ENCODE measurements around the gene RGPD8.
"Not testable (repeated sequence)": the region's sequence is repeated elsewhere in the genome, so short reads cannot be mapped to it uniquely, and the experiment has no call there.

The RGPD8 gene

DNA sequence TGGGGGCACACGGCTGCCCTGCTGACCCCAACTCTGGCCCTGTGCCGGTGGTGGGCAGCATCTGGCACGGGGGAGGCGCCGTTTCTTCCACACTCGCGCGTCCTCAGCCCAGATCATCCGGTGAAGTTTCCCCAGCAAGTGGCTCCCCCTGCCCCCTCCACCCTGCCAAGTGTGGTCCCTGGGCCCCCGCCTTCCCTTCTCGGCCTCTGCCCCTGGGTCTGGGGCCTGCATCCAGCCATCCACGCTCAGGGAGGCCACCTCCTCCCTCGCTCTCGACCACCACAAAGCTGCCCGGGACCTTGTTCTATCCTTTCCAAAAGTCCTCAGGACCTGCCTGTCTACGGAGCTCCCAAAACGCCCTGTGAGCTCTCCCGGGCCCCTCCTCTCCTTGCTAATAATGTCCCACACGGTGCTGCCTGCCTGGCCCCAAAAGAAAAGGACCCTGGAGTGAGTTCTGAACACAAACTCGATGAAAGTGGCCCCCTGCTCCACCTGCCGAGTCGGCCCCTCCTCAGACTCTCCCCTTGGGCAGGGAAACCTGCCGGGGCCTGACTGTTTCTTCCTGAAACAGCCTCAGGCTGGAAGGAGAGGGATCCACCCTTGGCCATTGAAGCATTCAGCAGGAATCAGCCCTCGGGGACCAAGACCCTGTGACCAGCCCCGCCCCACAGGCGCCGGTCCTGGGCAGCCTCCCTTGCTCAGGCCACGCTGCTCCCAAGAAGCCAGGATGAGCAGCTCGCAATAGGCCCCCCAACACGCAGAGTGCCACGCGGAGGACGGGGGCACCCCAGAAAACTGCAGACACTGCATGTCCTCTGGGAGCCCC lies 1.7 kb upstream of the RGPD8 start:
- not testable (repeated sequence) for DNase-seq

DNA sequence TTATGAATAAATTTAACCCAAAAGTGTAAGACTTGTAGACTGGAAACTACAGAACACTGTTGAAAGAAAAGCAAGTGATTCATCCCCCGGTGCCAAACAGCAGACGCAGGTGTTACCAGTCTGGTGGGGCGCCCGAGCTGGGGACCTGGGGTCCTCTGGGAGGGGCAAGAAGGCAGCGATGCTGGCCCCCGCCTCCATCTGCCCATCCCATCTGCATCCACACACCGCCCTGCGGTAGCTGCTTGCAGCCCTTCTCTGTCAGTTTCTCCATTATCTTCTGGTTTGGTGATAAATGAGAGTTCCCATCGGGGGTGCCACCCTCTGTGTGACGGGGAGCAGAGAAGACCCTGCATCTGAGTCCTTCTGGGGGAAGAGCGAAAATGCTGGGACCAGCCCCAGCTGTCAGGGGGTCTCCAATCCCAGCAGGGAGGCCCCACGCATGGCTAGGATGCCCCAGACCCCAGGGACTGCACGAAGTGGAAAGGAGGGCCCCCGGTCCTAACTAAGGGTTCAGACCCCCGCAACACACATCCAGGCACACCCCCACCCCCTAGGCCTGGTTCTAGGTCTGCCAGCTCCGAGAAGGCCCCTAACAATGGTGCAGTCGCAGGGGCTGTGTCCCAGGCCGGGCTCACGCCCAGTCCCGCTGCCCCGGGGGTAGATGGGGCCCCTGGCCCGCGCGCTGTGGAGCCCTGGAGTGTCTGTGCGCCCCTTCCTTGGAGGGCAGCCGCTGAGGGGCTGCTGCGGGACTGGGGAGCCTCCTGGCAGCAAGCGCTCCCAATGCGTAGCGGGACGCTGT lies 686 bp upstream of the RGPD8 start:
- DNase-seq = no peak

DNA sequence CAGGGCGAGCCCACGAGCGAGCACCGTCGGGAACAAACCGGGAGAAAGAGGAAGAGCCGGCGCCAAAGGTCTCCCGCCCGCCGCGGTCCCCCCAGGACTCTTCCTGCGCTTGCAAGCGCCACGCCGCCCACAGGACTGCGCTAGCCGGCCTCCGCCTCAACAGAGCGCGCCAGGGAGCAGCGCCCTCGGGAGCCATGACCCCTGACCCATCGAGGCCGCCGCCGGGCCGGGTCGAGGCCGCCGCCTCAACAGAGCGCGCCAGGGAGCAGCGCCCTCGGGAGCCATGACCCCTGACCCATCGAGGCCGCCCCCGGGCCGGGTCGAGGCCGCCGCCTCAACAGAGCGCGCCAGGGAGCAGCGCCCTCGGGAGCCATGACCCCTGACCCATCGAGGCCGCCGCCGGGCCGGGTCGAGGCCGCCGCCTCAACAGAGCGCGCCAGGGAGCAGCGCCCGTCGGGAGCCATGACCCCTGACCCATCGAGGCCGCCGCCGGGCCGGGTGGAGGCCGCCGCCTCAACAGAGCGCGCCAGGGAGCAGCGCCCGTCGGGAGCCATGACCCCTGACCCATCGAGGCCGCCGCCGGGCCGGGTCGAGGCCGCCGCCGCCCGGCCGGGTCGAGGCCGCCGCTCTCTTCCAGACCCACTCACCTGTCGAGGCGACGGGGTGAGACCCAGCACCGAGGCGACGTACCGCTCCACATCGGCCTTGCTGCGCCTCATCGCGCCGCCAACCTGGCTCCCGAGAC lies 538 bp downstream of the RGPD8 start:
- DNase-seq = peak in 2 of 5 experiments; percentile 7 to 45

DNA sequence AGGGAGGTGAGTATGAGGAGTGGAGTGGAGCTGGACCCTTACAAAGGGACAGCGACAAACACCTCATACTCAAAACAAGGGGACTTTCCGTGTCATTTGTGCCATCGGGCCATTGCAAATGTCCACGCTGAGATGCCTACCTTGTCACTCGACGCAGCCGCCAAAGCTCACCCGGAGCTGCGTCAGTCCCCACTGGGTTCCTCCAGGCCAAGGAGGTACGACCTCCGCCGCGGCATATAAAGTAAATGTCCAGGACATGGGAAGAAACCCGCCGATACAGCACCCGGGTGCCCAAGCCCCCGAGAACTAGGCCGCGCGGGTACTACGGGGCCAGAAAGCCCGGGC lies 1.1 kb downstream of the RGPD8 start:
- peak in 1 of 5 experiments; percentile 9 for DNase-seq

DNA sequence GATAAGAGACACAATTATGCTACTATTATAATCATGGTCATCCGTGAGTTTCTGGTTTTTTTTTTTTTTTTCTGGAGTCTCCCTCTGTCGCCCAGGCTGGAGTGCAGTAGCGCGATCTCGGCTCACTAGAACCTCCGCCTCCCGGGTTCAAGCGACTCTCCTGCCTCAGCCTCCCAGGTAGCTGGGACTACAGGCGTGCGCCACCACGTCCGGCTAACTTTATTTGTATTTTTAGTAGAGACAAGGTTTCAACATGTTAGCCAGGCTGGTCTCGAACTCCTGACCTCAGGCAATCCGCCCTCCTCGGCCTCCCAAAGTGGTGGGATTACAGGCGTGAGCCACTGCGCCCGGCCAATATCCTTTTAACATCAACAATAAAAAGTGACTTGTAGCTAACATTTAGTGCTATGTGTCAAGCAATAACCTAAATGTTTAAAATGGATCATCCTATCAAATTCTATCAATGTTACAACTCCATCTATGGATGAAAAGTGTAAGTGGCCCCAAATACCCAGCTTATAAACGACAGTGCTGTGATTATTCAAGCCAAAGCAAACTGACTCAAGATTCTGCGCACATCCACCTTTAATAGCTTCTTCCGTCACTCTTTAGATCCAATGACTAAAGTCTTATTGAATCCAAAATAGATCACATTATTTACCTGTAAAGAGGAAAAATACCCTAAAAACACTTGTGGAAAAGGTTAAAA lies 1.7 kb downstream of the RGPD8 start:
- DNase-seq = peak in 1 of 5 experiments; percentile 20

DNA sequence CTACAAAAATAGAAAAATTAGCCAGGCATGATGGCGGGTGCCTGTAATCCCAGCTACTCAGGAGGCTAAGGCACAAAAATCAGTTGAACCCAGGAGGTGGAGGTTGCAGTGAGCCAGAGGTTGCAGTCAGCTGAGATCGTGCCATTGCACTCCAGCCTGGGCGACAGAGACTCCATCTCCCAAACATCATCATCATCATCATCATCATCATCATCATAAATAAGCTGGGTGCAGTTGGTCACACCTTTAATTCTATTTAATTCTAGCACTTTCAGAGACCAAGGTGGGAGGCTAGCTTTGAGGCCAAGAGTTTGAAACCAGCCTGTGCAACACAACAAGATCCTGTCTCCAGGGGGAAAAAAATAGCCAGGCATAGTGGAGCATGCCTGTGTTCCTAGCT lies 8.9 kb downstream of the RGPD8 start:
- not testable (repeated sequence) for DNase-seq

DNA sequence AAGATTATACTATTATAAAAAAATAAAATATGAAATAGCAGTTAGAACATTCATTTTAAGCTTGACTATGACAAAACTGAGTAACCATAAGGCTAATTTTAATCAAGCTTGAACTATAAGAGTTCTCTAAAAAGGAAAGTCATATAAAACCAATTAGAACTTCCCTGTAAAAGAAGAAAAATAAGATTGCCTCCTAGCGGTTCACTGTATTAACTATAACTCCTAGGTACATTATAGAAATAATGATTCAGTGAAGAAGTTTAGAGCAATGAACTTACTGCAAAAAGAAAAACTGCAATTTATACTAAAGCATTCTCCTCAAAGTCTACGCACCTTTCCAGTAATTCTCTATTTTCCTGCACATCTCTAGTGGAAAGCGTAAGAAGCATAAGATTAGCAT lies 16.6 kb downstream of the RGPD8 start:
- not testable (repeated sequence) for DNase-seq

DNA sequence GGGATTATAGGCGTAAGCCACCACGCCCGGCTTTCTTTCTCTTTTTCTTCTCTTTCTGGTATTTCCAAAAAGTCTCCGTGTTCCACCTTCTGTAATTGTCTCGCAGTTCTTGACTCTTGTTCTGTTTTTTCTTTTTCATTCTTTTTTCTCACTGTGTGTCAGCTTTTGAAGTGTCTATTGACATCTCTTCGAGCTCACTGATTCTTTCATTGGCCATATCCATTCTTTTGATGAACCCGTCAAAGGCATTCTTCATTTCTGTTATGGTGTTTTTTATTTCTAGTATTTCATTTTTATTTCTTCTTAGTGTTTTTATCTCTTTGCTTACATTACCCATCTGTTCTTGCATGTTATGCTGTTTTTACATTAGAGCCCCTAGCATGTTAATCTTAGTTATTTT lies 73.4 kb downstream of the RGPD8 start:
- not testable (repeated sequence) for DNase-seq

DNA sequence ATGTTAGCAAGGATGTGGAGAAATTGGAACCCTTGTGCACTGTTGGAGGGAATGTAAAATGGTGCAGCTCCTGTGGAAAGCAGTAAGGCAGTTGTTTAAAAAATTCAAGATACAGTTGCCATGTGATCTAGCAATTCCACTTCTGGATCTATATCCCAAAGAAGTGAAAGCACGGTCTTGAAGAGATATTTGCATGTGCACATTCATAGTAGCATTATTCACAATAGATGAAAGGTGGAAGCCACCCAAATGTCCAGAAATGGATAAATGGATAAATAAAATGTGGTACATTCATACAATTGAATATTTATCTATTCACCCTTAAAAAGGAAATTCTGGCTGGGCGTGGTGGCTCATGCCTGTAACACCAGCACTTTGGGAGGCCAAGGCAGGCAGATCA lies 79.1 kb downstream of the RGPD8 start:
- not testable (repeated sequence) for DNase-seq

DNA sequence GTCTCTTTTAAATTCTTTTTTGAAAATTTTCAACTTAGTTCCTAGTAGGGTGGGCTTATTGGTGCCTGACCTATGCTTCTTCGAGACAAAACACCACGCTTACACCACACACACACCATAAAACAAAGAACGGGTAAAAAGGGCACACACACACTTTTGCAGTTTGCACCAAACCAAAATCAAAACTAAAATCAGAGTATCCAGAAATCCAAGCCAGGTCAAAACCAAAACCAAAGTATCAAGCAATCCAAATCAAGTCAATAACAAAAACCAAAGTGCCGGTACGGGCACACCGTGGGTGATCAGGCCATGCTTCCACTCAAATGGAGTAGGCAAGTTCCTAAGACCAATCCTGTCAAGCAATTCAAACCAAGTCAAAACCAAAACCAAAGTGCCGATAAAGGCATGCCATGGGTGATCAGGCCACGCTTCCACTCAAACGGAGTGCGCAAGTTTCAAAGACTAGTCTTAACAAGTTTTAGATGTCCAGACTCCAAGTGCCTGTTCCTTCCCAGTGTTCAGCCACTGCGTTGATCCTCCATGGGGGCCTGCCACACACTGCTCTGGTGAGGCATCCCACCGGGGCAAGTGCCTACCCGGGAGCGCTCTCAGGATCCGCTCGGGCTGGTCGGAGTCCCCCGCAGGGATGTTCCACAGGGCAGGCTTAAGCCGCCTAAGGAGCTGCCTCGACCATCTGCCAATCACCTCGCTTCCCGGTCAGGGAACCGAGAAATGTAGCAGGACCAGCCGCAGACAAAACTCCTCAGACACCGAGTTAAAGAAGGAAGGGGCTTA lies 80.4 kb downstream of the RGPD8 start:
- not testable (repeated sequence) for DNase-seq

DNA sequence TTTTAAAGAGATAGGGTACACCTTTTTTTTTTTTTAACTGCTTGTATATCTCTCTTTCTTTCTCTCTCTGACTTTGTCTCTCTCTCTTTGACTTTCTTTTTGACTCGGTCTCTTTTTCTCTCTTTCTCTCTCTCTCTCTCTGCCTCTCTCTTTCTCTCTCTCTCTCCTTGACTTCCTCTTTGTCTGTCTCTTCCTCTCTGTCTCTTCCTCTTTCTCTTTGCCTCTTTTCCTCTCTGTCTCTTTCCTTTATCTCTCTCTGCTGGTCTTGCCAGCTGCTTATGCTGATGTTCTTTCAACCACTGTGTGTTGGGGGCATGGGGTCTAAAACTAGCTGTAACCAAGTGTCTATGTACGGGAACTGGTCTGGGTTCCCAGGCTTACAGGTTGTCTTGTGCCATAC lies 81.2 kb downstream of the RGPD8 start:
- not testable (repeated sequence) for DNase-seq

DNA sequence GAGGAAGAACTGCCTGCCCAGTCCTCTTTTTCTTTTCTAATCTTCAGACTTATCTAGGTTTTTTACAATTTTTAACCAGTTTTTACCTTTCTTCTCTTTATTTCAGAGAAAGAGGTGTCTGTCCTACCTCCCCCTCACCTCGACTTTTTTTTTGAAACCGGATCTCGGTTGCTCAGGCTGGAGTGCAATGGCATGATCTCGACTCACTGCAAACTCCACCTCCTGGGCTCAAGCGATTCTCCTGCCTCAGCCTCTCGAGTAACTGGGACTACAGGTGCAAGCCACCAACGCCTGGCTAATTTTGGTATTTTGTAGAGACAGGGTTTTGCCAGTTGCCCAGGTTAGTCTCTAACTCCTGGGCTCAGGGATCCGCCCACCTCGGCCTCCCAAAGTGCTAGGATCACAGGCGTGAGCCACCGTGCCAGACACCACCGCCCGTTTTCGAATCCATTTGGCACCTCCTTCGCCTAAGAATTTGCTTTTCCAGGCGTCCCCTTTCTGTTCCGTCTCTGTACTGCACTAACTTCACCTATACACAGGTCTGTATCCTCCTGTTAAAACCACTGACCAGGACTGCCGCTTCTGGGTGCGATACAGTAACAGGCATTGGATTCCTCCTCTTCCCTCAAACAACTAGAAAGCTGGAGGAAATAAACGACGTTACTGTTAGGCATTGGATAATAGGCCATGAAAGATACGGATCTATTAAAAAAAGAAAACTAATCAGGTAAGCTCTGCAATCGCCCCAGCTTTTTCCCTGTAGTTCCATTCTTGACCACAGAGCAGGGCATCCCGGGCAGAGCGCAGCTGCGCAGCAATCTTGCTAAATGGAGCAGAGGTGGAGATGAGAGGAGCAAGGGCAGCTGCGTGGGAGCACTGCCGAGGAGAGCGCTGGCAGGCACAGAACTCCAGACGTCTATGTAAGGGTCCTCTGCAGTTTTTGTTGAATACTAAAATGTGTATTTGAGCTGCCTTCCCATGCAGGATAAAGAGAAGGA lies 88.1 kb downstream of the RGPD8 start:
- DNase-seq = no peak

DNA sequence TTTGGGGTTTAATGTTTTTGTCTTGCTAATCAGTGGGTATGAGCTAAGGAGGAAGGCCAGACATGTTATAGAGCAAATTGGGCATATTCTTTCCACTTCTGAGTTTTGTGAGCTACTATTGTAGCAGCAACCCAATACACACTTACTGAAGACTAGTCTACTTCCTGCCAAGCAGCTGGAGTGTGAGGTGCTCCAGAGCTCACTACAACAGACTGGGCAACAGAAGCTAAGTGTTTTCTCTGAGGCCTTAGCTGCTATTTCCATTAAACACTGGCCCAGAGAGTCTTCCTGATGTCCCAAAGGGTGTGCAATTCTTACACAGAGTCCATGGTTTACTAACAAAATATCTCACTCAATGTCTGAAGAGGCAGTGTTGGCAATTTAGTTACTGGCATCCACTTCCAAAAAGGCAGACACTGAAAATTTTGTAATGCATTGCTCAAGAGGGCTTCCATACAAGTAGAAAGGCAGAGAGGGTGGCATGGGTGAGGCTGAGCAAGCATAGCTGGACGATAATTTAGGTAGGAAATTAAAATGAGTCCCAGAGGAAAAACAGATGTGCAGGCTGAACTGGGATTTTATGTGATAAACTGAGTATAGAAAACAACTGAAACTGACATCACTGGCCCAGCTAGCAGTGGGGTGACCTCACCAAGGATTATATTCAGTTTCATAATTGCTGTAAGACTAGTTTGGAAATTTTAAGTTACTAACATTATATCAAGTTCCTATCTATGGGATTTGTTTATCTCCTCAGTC lies 89.4 kb downstream of the RGPD8 start:
- DNase-seq = peak in 1 of 5 experiments; percentile 11

DNA sequence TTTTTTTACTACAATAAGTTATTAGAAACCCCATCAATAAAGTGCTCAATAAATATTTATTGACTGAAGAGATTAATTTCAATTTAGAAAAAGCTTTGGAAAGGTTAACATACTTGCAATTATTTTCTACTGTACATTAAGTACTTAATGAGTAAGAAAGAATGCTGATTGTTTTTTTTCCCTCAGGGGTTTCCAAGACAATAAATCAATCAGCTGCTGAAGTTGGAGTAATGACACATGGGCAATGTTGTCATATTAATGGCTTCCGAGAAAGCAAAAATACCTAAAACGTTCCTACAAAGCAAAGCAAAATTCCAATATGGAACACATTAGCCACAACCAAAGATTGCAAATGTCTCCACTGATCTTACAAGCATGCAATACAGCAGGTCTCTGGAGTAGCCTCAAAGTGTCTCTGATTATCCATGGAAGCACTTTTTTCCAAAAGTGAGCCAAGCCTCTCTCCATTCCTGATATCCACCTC lies 91.3 kb downstream of the RGPD8 start:
- no peak for DNase-seq

DNA sequence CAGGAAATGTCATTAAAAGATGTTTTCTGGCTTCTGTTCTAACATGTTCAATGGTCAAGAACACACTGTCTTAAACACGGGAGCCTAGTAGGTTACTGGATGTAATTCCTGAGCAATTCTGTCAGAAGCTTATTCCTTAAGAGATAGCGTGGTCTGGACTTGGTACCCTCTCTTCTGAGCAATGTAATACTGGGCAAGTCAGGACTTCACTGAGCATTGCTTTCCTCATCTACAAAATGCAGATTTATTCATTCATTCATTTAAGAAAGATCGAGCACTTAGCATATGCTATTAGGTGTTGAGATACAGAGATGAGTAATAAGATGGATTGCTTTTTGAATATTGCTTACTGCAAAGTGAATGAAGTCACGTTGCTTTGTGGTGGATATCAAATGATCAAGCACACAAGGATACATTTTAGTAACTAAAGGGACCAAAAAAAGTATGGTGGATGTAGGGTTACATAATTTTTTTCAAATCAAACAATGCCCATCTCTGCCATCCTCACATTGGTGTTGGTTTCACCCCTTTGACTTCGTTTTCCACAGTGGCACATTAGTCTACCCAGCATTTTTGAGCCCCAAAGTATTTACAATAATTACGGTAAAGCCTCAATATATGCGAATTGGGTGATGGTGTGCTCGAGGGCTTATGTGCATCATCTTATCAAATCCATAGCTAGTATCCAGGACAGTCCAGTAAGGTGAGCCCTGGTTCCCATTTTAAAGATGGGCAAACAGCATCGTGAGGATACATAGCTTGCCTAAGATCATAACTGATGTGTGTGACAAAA lies 92.8 kb downstream of the RGPD8 start:
- no peak for DNase-seq

DNA sequence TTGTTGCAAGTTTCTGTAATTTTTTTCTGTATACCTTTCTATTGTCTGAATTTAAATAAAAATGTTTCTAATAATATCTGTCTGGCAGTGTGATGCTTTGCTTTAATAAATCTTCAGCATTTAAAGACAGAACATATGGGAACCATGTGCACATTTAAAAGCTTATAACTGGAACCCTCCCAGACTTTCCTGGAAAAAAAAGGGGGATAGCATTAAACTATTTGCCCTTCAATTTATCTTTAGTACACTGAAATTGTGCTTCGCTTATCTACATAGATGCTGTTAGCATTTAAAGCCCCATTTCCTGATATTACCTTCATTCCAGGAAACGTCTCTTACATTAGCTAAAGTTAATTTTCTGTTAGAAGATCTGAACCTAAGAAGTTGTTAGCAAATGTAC lies 93.5 kb downstream of the RGPD8 start:
- DNase-seq = no peak

DNA sequence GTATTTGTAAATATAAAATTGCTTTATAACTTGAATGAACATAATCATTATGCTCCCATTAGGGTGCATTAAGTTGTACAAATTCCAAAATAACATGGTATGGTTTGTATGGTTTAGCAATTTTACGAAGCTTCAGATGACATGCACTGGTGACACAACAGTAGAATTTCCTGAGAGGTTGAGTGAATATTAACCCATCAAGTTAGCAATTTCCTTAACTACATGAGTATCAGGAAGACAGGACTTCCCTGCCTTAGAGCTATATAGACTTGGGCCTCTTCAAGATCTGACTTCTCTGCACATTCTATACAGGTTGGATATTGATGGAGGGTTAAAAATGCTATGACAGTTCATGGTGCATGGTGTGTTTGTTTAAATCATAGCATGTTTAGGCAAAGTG lies 97.8 kb downstream of the RGPD8 start:
- DNase-seq = no peak

DNA sequence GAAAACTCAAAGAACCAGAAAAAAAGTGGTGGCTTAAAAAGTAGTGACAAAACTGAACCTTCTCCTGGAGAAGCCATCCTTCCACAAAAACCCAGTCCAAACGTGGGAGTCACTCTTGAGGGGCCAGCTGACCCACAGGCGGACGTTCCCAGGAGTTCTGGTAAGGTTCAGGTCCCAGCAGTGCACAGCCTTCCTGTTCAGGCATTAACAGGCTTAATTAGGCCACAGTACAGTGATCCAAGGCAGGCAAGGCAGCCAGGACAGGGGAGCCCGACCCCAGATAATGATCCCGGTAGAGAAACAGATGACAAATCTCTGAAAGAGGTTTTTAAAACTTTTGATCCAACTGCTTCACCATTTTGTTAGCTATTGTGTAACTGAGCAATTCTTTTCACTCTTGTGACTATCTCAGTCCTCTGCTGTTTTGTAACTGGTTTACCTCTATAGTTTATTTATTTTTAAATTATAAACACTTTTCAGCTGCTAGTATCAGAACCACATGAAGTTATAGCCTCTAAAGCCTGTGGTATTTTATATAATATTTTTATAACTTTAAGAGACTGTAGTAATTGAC lies 101.2 kb downstream of the RGPD8 start:
- DNase-seq = no peak
